ENCODE measurements around the gene GJC1.

GRCh38 chr17:44840936-44841335 lies 10.8 kb upstream of the GJC1 start:
- TF ChIP-seq ZFX (IDR thresholded peaks at IDR 0.05; ENCODE audit: borderline replicate concordance) (no peak), CTCF (IDR thresholded peaks at IDR 0.05) (no peak)
